Cortex of kidney (tissue), 1 donor: ENCODE measurements around the gene PRR5.

ENCODE experiments used
- DNase-seq: peaks from one replicate; lab custom pipeline; 2025; lab: John Stamatoyannopoulos, UW

PRR5 gene

DNA sequence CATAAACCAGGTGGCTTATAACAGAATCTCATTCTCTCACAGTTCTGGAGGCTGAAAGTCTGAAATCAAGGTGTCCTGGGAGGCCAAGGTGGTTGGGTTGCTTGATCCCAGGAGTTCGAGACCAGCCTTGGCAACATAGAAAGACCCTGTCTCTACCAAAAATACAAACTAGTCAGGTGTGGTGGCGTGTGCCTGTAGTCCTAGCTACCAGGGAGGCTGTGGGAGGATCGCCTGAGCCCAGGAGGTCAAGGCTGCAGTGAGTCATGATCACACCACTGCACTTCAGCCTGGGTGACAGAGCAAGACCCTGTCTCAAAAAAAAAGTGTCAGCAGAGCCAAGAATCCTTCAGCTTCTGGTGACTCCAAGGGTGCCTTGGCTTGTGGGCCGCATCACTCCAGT, 8.9 kb upstream of the PRR5 start:
- DNase-seq, result no peak

DNA sequence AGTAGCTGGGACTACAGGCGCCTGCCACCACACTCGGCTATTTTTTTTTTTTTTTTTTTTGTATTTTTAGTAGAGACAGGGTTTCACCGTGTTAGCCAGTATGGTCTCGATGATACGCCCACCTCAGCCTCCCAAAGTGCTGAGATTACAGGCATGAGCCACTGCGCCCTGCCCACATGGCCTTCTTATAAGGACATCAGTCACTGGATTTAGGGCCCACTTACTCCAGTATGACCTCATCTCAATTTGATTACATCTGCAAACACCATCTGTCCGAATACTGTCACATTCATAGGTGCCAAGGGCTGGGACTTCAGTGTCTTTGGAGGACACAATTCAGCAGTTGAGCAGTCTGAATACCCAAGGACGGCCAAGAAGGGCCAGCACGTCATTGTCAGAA, 8.2 kb upstream of the PRR5 start:
- no peak for DNase-seq

- DNase-seq, result no peak
These were observed 4.4 kb upstream of the PRR5 start for GRCh38 chr22:44697423-44698141.

GRCh38 chr22:44698531-44699421, 3.2 kb upstream of the PRR5 start:
- no peak for DNase-seq

GRCh38 chr22:44700456-44700855, 1.5 kb upstream of the PRR5 start:
- no peak for DNase-seq

GRCh38 chr22:44701187-44701790, 715 bp upstream of the PRR5 start:
- no peak for DNase-seq

DNA sequence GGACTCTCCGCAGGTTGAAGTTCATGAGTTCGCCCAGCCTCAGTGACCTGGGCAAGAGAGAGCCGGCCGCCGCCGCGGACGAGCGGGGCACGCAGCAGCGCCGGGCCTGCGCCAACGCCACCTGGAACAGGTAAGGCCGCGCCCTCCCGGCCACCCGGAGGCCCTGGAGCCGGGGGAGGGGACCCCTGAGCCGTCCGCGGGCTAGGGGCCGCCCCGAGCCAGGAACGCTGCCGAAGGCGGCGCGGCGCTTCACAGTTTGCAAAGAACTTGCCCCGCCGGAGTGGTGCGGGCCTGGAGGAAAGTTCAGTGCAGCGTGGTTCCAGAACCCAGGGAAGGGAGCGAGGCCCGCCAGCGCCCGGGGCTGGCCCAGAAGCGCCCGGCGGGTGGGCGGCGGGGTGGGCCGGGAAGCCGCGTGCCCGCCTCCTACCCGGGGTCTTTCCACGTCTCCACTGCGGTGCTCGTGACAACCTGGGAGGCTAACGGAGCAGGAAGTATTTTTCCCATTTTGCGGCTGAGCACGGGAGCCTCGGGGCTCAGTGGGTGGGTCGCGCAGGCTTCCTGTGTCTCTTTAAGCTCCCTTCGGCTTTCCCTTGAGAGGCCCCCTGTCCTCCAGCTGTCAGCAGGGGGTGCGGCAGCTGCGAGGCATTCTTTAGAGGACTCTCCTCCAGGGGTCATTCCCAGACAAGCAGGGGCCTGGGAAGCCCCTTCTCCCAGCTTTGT, 635 bp downstream of the PRR5 start:
- no peak for DNase-seq

GRCh38 chr22:44703255-44703870, 1.4 kb downstream of the PRR5 start:
- DNase-seq, result no peak

DNA sequence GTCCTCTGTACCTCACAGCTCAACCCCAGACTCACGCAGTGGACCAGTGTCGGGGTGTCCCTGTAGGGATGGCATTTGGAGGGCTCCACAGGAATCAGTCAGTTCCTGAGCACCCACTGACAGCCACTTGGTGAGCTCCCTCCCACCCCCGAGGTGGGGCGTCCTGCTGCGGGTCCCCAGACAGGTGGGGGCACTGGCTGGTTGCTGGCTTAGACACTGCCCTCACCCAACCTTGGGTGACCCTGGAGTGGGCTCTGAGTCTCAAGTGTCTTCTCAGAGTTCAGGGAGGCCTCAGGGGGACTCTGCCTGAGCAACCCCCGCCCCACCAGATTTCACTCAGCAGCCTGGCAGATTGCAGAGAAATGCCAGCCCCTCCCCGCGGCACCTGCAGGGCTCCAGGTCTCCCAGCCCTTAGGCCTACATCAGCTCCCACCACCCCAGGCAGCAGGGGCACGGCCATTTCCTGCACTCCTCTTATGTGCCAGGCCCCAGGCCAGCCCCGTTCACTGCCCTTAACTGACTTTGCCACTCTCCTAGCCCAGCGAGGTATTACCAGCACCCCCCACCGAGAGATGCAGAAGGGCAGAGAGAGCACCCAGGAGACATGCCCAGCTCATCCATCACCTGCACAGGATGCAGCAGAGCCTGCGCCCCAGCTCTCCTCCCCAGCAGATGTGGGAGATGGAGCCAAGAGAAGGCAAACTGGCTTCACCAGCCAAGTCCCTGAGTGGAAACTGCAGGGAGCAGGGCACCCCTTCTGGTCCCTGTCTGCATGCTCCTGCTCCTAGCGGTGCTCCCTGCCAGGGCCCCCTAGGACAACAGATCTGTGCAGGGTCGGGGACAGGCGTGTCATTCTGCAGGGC, 2.4 kb downstream of the PRR5 start:
- no peak for DNase-seq

- DNase-seq, result no peak
These were observed 3.0 kb downstream of the PRR5 start for GRCh38 chr22:44705022-44705297.

GRCh38 chr22:44706488-44706887, 4.5 kb downstream of the PRR5 start:
- DNase-seq, result no peak

DNA sequence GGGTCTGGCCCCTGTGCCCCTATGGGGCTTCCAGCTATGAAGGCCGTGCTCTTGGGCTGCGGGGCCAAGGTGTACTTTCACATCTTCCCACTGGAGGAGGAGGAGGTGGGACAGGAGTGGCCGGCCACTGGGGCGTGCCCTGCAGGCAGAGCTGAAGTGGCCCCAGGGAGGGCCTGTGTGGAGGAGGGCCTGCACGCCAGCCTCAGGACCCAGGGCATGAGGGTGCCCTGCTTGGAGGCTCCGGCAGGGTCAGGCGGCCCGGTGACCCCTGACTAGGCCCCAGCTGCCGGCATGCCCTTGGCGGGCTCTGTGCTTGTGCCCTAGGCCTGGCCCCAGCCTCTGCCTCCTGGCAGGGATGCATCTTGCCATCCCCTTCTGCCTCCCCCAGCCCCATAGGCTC, 5.2 kb downstream of the PRR5 start:
- DNase-seq, result no peak

- no peak for DNase-seq
These were observed 5.7 kb downstream of the PRR5 start for GRCh38 chr22:44707752-44708151.

DNA sequence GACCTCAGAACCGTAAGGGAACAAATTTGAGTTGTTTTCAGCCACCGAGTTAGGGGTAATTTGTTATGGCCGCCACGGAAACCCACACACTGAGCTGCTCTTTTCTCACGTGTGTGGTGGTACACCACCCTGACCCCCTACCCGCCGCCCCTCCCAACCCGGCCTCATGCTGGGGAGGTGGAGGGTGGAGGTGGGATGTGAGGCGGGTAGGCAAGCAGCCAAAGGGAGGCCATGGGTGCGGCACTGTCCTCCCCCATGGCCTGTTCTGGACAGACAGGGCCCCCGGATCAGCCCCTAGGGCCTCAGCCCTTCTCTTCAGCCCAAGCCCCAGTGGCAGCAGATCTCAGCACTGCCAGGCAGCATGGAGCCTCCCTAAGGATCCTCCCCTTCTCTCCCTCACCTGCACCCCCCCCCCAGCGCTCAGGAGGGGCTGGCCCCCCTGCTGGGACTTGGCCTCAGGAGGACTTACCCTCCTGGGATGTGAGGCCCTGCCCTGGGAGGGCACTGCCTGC, 7.9 kb downstream of the PRR5 start:
- no peak for DNase-seq

- no peak for DNase-seq
These were observed 8.7 kb downstream of the PRR5 start for GRCh38 chr22:44710474-44711240.

GRCh38 chr22:44711241-44711560, 9.2 kb downstream of the PRR5 start:
- no peak for DNase-seq

- DNase-seq, result no peak
These were observed 9.9 kb downstream of the PRR5 start for GRCh38 chr22:44711690-44712555.

GRCh38 chr22:44712962-44713361, 11.0 kb downstream of the PRR5 start:
- DNase-seq, result no peak

DNA sequence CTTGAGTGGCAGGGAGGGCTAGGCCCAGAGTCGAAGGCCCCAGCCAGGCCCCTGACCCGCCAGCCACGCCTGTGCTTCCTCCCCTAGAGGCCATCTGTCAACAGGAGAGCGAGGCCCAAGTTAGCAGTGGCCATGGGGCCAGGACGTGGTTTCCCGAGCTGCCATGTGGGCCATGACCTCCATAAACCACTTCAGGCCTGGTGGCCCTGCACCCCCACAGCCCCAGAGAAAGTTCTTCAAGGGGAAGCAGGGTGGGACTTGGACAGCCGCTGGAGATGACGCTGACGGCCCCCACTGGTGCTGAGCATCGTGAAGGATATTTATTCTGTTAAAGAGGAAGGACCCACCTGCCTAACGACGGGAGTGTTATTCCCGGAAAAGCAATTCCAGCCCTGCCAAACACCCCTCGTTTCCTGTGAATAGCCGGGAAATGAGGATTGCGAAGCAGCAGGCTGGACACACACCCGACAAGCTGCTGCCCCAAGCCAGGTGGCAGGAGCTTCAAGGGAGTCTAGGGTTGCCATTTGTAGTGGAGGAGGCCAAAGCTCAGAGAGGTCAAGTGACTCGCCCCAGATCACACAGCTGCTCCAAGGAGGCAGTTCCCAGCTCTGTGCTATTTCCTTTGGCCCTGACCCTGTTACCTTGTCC, 12.8 kb downstream of the PRR5 start:
- no peak for DNase-seq
